Fibroblast of lung (primary cell): ENCODE data around the gene ARSG. TPM values are rescaled to one million over a fixed set of nuclear protein-coding genes. Genes with fewer than 3 reads are reported as not detected.

ENCODE experiments used
- DNase-seq, 2 donors: peaks; one replicate each; pipeline versions ENCODE4 v3.0.0 to v3.0.0-alpha.2; 2010; ENCODE audit warnings: low read depth in 2 of 2
- H2AFZ ChIP-seq: 2 replicates; pipeline ENCODE4 v1.5.1; 2012; ENCODE audit warnings: low read length, control low read depth, inconsistent platforms
- H3K27ac ChIP-seq: 2 replicates; pipeline ENCODE4 v1.5.1; 2011; ENCODE audit warnings: low read length, control low read depth; ENCODE audit not compliant: insufficient read depth
- H3K27me3 ChIP-seq: 2 replicates; pipeline ENCODE4 v1.5.1; 2011; ENCODE audit warnings: mild to moderate bottlenecking, low read length; ENCODE audit not compliant: control insufficient read depth, insufficient read depth
- H3K36me3 ChIP-seq: 2 replicates; pipeline ENCODE4 v1.5.1; 2011; ENCODE audit warnings: low read length; ENCODE audit not compliant: control insufficient read depth, insufficient read depth
- H3K4me1 ChIP-seq: 2 replicates; pipeline ENCODE4 v1.5.1; 2011; ENCODE audit warnings: low read length; ENCODE audit not compliant: control insufficient read depth, insufficient read depth; ENCODE audit errors: extremely low read depth
- H3K4me2 ChIP-seq: 2 replicates; pipeline ENCODE4 v1.5.1; 2011; ENCODE audit warnings: low read length, control low read depth; ENCODE audit not compliant: insufficient read depth; ENCODE audit errors: extremely low read depth
- H3K4me3 ChIP-seq, 4 experiments: fragments of 200-600 bp in 1 of 4; sonication (generic) in 1 of 4; replicated peaks in 1 of 4; 2 replicates each; pipeline ENCODE4 v1.5.1; 2011 to 2016; ENCODE audit warnings: low read length in 4 of 4, low read depth in 3 of 4, mild to moderate bottlenecking in 3 of 4, control low read depth in 2 of 4, inconsistent platforms in 1 of 4, mixed read lengths in 1 of 4; ENCODE audit not compliant: insufficient read depth in 1 of 4; ENCODE audit errors: control extremely low read depth in 1 of 4
- H3K79me2 ChIP-seq: 2 replicates; pipeline ENCODE4 v1.5.1; 2012; ENCODE audit warnings: mild to moderate bottlenecking, low read length, inconsistent platforms; ENCODE audit not compliant: control insufficient read depth, insufficient read depth
- H3K9ac ChIP-seq: 2 replicates; pipeline ENCODE4 v1.5.1; 2011; ENCODE audit warnings: mild to moderate bottlenecking, low read length, control low read depth; ENCODE audit not compliant: insufficient read depth
- H3K9me3 ChIP-seq: 2 replicates; pipeline ENCODE4 v1.5.1; 2012; ENCODE audit warnings: low read depth, low read length; ENCODE audit not compliant: control insufficient read depth, insufficient read depth
- H4K20me1 ChIP-seq: 2 replicates; pipeline ENCODE4 v1.5.1; 2011; ENCODE audit warnings: low read length; ENCODE audit not compliant: control insufficient read depth, insufficient read depth; ENCODE audit errors: extremely low read depth
- EZH2 ChIP-seq: IDR thresholded peaks from 2 replicates; pipeline ENCODE4 v1.5.1; 2012; ENCODE audit warnings: low read length, control low read depth, mild to moderate bottlenecking; ENCODE audit errors: missing control alignments
- polyA plus RNA-seq, 2 donors: library from polyadenylated mRNA; depleted of rRNA in 1 of 2; stranded (reverse) in 1 of 2; unstranded in 1 of 2; fragments of >200 nt; gene quantifications; 2 replicates each; pipeline ENCODE4 v1.2.1, GENCODE V29; 2011 to 2012; ENCODE audit warnings: missing spikeins in 1 of 2
- total RNA-seq: library from RNA; depleted of rRNA; stranded (reverse); fragments of >200 nt; gene quantifications from 2 replicates; pipeline ENCODE4 v1.2.1, GENCODE V29; 2014
- TF ChIP-seq, protein P1 (sequence below), 2 donors: IDR thresholded peaks in 1 of 2; conservative IDR thresholded peaks in 1 of 2; 1 replicate in 1 of 2; 2 replicates in 1 of 2; pipeline ENCODE4 v1.5.1; 2011 to 2012; ENCODE audit warnings: low read length in 2 of 2, control low read depth in 1 of 2, inconsistent platforms in 1 of 2, low read depth in 1 of 2, mild to moderate bottlenecking in 1 of 2

The ARSG gene
- total and polyA plus RNA-seq, 2 donors (not counting 1 experiment from before 2014, with no cell fraction given), result 3.5 to 8.1 TPM

DNA sequence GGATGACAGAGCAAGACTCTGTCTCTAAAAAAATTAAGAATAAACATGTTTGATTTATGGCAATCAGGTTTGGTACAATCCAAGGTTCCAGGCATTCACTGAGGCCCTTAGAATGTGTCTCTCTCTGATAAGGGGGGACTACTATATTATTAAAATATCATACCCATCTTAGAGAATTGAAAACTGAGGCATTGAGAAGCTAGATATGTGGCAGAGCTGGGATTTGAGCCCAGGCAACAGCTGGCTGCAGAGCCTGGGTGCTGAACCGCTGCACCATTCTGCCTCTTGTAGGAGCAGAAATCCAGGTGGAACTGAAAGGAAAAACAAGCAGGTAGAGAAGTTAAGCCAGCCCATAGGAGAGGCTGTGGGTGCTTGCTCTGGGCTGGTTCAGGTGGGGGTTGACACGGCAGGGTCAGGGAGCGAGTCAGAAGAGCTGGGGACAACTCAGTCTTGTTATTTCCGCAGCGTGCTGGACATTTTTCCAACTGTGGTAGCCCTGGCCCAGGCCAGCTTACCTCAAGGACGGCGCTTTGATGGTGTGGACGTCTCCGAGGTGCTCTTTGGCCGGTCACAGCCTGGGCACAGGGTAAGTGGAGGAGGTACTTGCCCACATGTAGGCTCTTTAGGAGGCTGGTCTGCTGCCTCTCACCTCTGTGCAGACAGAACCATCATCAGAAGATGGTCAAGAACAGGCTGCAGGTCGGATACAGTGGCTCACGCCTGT is 103.5 kb downstream of the ARSG start:
- DNase-seq, result no peak
- no peak overlapping the region for H3K27ac ChIP-seq
- no peaks in the 10 kb centered on the region for H4K20me1 ChIP-seq
- no peaks in the 10 kb centered on the region for H3K27me3 ChIP-seq
- H3K4me1 ChIP-seq, result peaks cover 6% of the 10 kb centered on the region
- H3K4me2 ChIP-seq, result no peak overlapping the region
- no peaks in the 10 kb centered on the region for H3K9me3 ChIP-seq
- no peak overlapping the region for H3K9ac ChIP-seq
- no peaks in the 10 kb centered on the region for H3K79me2 ChIP-seq
- TF ChIP-seq, protein P1, sequence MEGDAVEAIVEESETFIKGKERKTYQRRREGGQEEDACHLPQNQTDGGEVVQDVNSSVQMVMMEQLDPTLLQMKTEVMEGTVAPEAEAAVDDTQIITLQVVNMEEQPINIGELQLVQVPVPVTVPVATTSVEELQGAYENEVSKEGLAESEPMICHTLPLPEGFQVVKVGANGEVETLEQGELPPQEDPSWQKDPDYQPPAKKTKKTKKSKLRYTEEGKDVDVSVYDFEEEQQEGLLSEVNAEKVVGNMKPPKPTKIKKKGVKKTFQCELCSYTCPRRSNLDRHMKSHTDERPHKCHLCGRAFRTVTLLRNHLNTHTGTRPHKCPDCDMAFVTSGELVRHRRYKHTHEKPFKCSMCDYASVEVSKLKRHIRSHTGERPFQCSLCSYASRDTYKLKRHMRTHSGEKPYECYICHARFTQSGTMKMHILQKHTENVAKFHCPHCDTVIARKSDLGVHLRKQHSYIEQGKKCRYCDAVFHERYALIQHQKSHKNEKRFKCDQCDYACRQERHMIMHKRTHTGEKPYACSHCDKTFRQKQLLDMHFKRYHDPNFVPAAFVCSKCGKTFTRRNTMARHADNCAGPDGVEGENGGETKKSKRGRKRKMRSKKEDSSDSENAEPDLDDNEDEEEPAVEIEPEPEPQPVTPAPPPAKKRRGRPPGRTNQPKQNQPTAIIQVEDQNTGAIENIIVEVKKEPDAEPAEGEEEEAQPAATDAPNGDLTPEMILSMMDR (conservative IDR thresholded peaks at IDR 0.05 in 1 of 2, IDR thresholded peaks at IDR 0.05 in 1 of 2; ENCODE audit: low read depth in 1 of 2, low read length in 2 of 2), result no peak
- no peak for TF ChIP-seq EZH2
- H3K36me3 ChIP-seq, result no peaks in the 10 kb centered on the region
- no peak overlapping the region for H2AFZ ChIP-seq
- no peak overlapping the region for H3K4me3 ChIP-seq

DNA sequence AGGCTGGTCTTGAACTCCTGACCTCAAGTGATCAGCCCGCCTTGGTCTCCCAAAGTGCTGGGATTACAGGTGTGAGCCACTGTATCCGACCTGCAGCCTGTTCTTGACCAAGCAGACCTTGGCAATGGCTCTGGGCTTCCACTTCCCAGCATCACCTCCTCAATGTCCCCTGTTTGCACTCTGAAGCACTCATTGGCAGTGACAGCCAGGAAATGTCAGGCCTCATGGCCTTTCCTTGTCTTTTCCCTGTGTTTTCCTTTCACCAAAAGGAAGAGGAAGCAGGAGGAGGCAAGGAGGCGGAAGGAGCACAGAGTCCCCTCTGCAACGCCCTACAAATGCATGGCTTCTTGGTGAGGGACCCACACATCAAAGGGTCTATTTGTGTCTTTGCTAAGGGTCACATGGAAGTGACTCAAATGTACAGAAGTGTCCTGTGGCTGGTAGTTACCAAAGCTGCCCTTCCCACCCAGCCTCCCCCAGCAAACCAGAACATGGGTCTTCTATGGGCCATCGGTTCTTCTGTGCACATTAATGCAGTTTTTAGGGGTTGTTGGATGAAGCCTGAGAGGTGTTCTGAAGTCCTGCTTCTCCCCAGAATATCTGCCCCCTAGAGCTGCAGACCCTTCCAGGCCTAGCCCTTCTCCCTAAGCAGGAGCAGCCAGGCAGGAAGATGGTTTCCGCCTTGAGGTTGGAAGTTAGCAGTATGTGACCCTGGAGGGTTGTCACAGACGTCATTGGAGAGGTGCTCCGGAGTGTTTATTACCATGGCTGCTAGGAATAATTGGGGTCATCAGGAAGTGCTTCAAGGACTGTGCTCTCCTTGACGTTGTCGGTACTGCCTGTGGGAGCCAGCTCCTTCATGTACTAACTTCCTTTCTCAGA is 105.2 kb downstream of the ARSG start:
- H3K4me1 ChIP-seq, result peaks cover 6% of the 10 kb centered on the region
- no peaks in the 10 kb centered on the region for H3K9me3 ChIP-seq
- no peak overlapping the region for H3K4me3 ChIP-seq
- no peak overlapping the region for H3K27ac ChIP-seq
- TF ChIP-seq, protein P1 (conservative IDR thresholded peaks at IDR 0.05 in 1 of 2, IDR thresholded peaks at IDR 0.05 in 1 of 2; ENCODE audit: low read depth in 1 of 2, low read length in 2 of 2), result no peak
- TF ChIP-seq EZH2, result no peak
- no peaks in the 10 kb centered on the region for H4K20me1 ChIP-seq
- no peak for DNase-seq
- no peaks in the 10 kb centered on the region for H3K36me3 ChIP-seq
- no peaks in the 10 kb centered on the region for H3K27me3 ChIP-seq
- no peak overlapping the region for H2AFZ ChIP-seq
- no peak overlapping the region for H3K9ac ChIP-seq
- H3K79me2 ChIP-seq, result no peaks in the 10 kb centered on the region
- H3K4me2 ChIP-seq, result no peak overlapping the region

DNA sequence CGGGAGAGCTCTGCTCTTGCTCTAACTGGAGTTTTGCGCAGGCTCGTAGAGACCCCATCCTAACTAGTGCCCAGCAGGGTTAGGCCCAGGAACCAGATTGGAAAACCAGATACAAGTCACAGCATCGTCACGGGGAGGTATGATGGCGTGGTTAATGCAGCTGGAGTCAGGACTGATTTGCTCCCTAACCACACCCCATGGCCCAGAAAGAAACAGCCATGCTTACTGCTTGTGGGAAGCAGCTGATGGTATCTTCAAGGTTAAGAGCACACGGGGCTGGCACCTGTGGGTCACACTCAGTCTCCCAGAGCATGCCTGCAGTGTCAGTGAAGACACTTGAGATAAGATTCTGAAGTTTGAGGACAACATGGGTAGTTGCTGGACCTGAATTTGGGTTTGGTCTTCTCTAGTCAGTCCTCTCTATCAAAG is 105.8 kb downstream of the ARSG start:
- H3K4me1 ChIP-seq, result peaks cover 6% of the 10 kb centered on the region
- no peaks in the 10 kb centered on the region for H3K36me3 ChIP-seq
- H3K27me3 ChIP-seq, result no peaks in the 10 kb centered on the region
- H4K20me1 ChIP-seq, result no peaks in the 10 kb centered on the region
- no peak overlapping the region for H3K27ac ChIP-seq
- TF ChIP-seq EZH2, result no peak
- TF ChIP-seq, protein P1 (conservative IDR thresholded peaks at IDR 0.05 in 1 of 2, IDR thresholded peaks at IDR 0.05 in 1 of 2; ENCODE audit: low read depth in 1 of 2, low read length in 2 of 2), result no peak
- no peaks in the 10 kb centered on the region for H3K9me3 ChIP-seq
- H3K79me2 ChIP-seq, result no peaks in the 10 kb centered on the region
- H3K4me3 ChIP-seq, result no peak overlapping the region
- DNase-seq, result no peak
- H2AFZ ChIP-seq, result no peak overlapping the region
- no peak overlapping the region for H3K9ac ChIP-seq
- H3K4me2 ChIP-seq, result no peak overlapping the region
